HG02870 (cell line): ENCODE measurements around the gene C1orf50.

Experiments used
- ATAC-seq: cut with Tn5 transposase; IDR thresholded peaks from one replicate; pipeline ENCODE4 v1.9.1; 2021; ENCODE audit warnings: mild to moderate bottlenecking, moderate library complexity; ENCODE audit not compliant: unreplicated experiment

The C1orf50 gene

GRCh38 chr1:42758641-42759040 is 8.4 kb upstream of the C1orf50 start:
- ATAC-seq: no peak

- ATAC-seq: no peak
Observed at GRCh38 chr1:42759114-42759513, 7.9 kb upstream of the C1orf50 start.

GRCh38 chr1:42761567-42761966 is 5.5 kb upstream of the C1orf50 start:
- ATAC-seq: no peak

GRCh38 chr1:42762269-42762668 is 4.8 kb upstream of the C1orf50 start:
- ATAC-seq: no peak

GRCh38 chr1:42765269-42765668 is 1.8 kb upstream of the C1orf50 start:
- no peak for ATAC-seq

- ATAC-seq: peak; percentile 10
Observed at GRCh38 chr1:42765832-42766740, 963 bp upstream of the C1orf50 start.

GRCh38 chr1:42767510-42768000 is 506 bp downstream of the C1orf50 start:
- peak; percentile 21 for ATAC-seq

GRCh38 chr1:42768172-42768571 is 1.1 kb downstream of the C1orf50 start:
- ATAC-seq: no peak

GRCh38 chr1:42769811-42770210 is 2.8 kb downstream of the C1orf50 start:
- no peak for ATAC-seq

GRCh38 chr1:42773420-42773819 is 6.4 kb downstream of the C1orf50 start:
- ATAC-seq: no peak

GRCh38 chr1:42774928-42775526 is 8.0 kb downstream of the C1orf50 start:
- no peak for ATAC-seq

- ATAC-seq: no peak
Observed at GRCh38 chr1:42776502-42776901, 9.5 kb downstream of the C1orf50 start.

GRCh38 chr1:42777852-42778251 is 10.8 kb downstream of the C1orf50 start:
- no peak for ATAC-seq

- ATAC-seq: no peak
Observed at GRCh38 chr1:42779725-42780124, 12.7 kb downstream of the C1orf50 start.

- ATAC-seq: no peak
Observed at GRCh38 chr1:42780176-42780575, 13.1 kb downstream of the C1orf50 start.

- ATAC-seq: no peak
Observed at GRCh38 chr1:42783092-42783491, 16.0 kb downstream of the C1orf50 start.

- ATAC-seq: no peak
Observed at GRCh38 chr1:42784547-42784945, 17.5 kb downstream of the C1orf50 start.

GRCh38 chr1:42784946-42785693 is 18.1 kb downstream of the C1orf50 start, which contains the start of gene TMEM269:
TSS of gene TMEM269 (plus strand) at chr1:42784991. CDS start at chr1:42789894, 4,903 bp downstream.
- ATAC-seq: no peak

- no peak for ATAC-seq
Observed at GRCh38 chr1:42786097-42786496, 19.0 kb downstream of the C1orf50 start.

GRCh38 chr1:42788021-42788420 is 21.0 kb downstream of the C1orf50 start:
- no peak for ATAC-seq

- no peak for ATAC-seq
Observed at GRCh38 chr1:42793824-42794223, 26.8 kb downstream of the C1orf50 start.
